Measurements from ENCODE around the gene RFX5. TPM values are rescaled to one million over a fixed set of nuclear protein-coding genes. Genes with fewer than 3 reads are reported as not detected.

RFX5 gene
- polyA plus RNA-seq, 3 donors = 5.7 to 20.2 (median 16.9) TPM

- H3K27ac ChIP-seq (ENCODE audit: low read depth, low read length) = peak overlapping the region; percentile 74
Observed at GRCh38 chr1:151327903-151328674, 19.0 kb downstream of the RFX5 start.

DNA sequence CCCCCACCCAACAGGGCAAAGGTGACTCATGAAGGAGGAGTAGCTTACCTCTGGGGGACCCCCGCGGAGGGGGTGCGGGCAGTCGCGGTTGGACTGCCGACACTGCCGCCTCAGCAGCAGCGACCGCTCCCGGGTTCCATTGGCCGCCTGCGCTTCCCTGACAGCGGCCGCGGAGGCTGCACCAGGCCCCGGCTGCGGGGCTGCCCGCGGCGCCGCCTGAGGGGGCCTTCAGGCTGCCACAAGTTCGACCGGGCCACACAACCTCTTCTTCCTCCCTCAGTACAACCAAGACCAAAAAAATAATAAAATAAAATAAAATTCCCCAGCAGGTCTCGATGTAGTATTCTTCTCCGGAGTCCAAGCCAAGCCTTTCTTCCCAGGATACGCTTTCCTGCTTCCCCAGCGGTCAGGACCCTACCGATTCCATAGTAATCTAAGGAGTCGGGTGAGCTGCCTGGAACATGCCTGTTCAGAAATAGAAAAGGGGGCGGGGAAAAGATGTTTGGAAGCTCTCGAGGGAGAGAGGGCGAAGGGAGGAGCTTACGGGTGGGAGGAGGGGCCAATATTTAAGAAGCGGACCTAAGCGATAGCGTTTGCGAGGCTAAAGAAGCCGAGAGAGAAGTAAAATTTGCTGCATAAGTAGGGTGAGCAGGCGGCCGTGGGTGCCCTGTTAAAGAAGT lies 19.7 kb downstream of the RFX5 start, which contains the start of gene PI4KB:
TSS of gene PI4KB (minus strand) at position 194 of the 680 bp plus-strand sequence. CDS start 10,935 bp downstream, outside the sequence.
- H3K27ac ChIP-seq (ENCODE audit: low read depth, low read length) = peak within 1 kb of the TSS; percentile 89
- WGBS, 3 donors = 0 to 1% (median 0%) methylated on average over 33 to 40 of the region's 40 CpGs

More at GRCh38 chr1:151327903-151328674, 19.0 kb downstream of the RFX5 start:
- 16 to 26% (median 24%) methylated on average over 34 of the region's 34 CpGs for WGBS, 3 donors

DNA sequence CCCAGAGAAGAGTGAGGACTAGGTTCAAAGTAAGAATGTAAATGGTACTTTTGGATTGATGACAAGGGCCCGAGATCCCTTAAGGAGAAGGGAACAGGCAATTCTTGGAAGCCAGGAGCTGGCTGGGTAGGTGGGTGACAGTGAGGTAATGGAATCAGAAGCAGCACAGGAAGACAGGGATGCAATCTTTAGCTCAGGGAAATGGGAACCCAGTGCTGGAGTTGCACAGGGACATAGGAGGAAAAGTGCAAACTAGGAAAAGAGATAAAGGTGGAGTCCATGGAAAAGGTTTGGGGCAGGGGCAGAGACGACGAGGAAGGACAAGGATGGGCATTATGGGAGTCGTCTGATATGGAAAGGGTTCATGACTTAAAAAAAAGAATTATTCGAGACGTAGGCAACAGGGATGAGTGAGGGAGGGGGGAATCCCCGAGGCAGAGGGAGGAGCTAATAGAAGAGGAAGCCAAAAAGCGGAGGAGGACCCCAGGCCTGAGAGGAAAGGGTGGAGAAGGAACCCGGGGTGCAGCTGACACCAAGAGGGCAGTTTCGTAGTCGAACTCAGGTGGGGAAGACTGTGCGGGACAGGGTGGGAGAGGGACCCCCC lies 20.3 kb downstream of the RFX5 start:
- H3K27ac ChIP-seq (ENCODE audit: low read depth, low read length) = peak overlapping the region; percentile 89
- 1 to 2% (median 2%) methylated on average over 12 of the region's 12 CpGs for whole genome bisulfite sequencing, 3 donors

GRCh38 chr1:151325646-151326429 lies 21.2 kb downstream of the RFX5 start:
- no peak overlapping the region for H3K27ac ChIP-seq (ENCODE audit: low read depth, low read length)
- 21 to 40% (median 37%) methylated on average over 5 of the region's 5 CpGs for WGBS, 3 donors

- WGBS, 3 donors = 72 to 90% (median 79%) methylated on average over 7 of the region's 7 CpGs
- no peak overlapping the region for H3K27ac ChIP-seq (ENCODE audit: low read depth, low read length)
Observed at GRCh38 chr1:151325231-151325630, 21.8 kb downstream of the RFX5 start.

GRCh38 chr1:151324390-151324930 lies 22.6 kb downstream of the RFX5 start:
- WGBS, 3 donors = 82 to 91% (median 82%) methylated on average over 4 of the region's 4 CpGs
- no peak overlapping the region for H3K27ac ChIP-seq (ENCODE audit: low read depth, low read length)

DNA sequence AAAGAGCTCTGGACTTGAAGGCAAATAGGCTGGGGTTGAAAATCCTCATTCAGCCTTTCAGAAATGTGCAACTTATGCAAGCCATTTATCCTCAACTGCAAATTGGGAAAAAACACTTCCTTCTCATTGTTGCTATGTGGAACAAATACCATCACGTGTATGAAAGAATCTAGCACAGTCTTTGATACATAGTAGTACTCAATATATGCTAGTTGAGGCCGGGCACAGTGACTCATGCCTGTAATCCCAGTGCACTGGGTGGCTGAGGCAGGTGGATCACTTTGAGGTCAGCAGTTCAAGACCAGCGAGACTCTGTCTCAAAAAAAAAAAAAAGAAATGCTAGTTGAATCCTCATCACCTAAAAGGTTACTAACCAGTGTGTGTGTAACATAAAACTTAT lies 28.1 kb downstream of the RFX5 start:
- no peak overlapping the region for H3K27ac ChIP-seq (ENCODE audit: low read depth, low read length)
- 68 to 79% (median 75%) methylated on average over 3 of the region's 3 CpGs for WGBS, 3 donors

- 79 to 88% (median 82%) methylated on average over 17 of the region's 17 CpGs for WGBS, 3 donors
- no peak overlapping the region for H3K27ac ChIP-seq (ENCODE audit: low read depth, low read length)
Observed at GRCh38 chr1:151315565-151316235, 31.4 kb downstream of the RFX5 start.

- WGBS, 3 donors = 41 to 57% (median 56%) methylated on average over 3 of the region's 3 CpGs
- no peak overlapping the region for H3K27ac ChIP-seq (ENCODE audit: low read depth, low read length)
Observed at GRCh38 chr1:151314137-151314875, 32.7 kb downstream of the RFX5 start.

- WGBS, 3 donors = 27 to 62% (median 39%) methylated on average over 2 of the region's 2 CpGs
- H3K27ac ChIP-seq (ENCODE audit: low read depth, low read length) = no peak overlapping the region
Observed at GRCh38 chr1:151313501-151313900, 33.6 kb downstream of the RFX5 start.

DNA sequence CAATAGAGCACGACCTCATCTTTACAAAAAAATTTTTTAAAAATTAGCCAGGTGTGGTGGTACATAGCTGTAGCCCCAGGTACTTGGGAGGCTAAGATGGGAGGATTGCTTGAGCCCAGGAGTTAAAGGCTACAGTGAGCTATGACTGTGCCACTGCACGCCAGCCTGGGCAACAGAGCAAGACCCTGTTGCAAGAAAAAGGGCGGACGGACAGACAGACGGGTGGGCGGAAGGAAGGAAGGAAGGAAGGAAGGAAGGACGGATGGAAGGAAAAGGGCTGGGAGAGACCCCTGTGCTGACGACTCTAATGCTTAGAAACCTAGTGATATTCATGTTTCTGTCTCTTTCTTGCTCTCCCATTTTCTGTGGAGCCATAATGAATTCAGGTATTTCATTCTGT lies 34.2 kb downstream of the RFX5 start:
- WGBS, 3 donors = 70 to 88% (median 75%) methylated on average over 8 of the region's 8 CpGs

GRCh38 chr1:151312411-151312810 lies 34.6 kb downstream of the RFX5 start:
- 81 to 85% (median 81%) methylated on average over 4 of the region's 4 CpGs for WGBS, 3 donors
- H3K27ac ChIP-seq (ENCODE audit: low read depth, low read length) = no peak overlapping the region

More for the DNA sequence above, 34.2 kb downstream of the RFX5 start:
- H3K27ac ChIP-seq (ENCODE audit: low read depth, low read length) = no peak overlapping the region

DNA sequence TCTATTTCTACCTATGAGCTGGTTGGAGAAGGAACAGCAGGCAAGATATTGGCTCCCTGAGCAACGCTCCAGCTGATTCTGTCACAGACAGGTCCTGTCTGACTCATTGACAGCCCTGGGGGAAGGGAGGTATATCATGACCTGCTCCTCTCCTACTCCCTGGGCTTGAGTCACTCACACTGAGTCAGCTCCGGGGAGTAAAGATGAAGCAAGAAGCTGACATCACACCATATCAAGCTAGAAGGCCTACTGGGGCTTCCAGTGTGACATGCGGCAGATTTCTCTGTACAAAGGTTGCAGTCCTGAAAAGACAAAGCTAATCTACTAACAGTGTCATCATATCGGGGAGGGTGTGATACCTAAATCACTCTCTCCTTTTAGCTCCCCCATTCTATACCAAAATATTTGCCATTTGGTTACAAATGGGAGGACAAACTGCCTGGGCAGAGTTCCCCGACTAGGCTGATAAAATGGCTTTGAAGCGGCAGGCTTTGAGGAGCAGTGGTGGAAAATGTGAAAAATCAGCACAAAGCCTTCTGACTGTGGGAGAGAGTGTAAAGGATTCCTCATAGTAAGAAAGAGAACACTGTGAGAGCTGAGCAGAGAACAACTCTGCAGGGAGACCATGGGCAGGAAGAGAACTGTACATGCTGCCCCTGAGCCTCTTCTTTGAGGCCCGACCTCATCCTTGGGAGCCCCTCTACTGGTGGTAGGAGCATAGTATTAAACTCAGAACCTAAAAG lies 35.3 kb downstream of the RFX5 start:
- 48 to 66% (median 51%) methylated on average over 7 of the region's 7 CpGs for WGBS, 3 donors

GRCh38 chr1:151311011-151311410 lies 36.0 kb downstream of the RFX5 start:
- H3K27ac ChIP-seq (ENCODE audit: low read depth, low read length) = no peak overlapping the region
- WGBS, 3 donors = 58 to 71% (median 59%) methylated on average over 4 of the region's 4 CpGs

More for the DNA sequence above, 35.3 kb downstream of the RFX5 start:
- H3K27ac ChIP-seq (ENCODE audit: low read depth, low read length) = no peak overlapping the region

DNA sequence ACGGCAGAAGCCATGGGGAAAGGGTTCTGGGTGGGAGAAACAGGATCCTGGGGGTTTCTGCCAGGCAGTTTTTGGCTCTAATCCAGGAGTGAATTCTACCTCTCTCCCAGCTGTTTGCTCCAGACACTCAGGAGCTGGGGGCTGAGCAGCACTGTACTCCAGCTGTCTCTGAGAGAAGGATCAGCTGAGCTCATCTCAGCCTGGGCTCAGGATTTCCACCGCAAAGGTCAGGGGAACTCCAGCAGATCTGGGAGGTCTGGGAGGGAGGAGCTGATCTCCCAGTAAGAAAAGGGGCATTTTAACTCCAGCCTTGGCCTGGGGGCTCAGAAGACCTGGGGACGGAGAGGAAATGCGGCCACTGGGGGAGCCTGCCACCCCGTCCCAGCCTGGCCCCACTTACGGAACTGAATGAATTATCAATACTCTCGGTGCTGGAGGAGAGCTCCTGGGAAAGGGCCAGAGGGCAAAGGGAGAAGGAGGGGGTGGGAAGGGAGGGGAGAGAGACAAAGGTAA lies 37.2 kb downstream of the RFX5 start:
- H3K27ac ChIP-seq (ENCODE audit: low read depth, low read length) = no peak overlapping the region

DNA sequence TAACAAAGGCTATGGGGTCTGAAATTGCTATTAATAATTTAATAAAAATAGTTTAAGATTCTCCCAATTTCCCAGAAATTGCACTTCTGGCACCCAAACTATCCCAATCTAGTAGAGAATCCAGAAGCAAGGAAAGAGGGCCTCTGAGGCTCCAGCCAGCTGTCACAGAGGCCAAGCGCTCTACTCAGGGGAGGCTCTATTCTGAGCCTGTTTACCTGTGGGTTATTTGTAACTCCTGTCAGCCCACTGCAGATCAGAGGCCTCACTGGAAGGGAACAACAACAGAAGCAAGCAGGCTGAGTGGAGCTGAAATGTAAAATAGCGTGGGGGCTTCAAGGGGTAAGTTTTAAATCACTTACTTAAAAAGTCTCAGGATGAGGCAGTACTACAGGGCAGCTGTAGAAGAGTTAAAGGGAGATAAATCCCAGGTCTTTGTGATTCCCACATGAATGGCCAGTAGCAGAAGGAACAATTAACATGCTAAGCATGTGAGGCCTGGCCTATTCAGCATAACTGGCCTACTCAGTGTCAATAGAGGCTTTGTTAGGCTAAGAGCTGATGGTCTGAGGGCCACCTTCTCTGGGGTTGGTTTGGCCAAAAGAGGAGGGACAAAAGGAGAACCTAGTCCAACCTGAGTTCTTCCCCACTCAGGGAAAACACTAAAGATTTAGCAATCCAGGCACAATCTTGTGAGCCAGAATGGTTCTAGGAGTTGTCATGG lies 52.1 kb downstream of the RFX5 start:
- no peak overlapping the region for H3K27ac ChIP-seq (ENCODE audit: low read depth, low read length)
- WGBS, 3 donors = 86 to 93% (median 91%) methylated on average over 2 of the region's 2 CpGs

More for the DNA sequence above, 37.2 kb downstream of the RFX5 start:
- WGBS, 3 donors = 43 to 58% (median 54%) methylated on average over 7 of the region's 7 CpGs

Measured in adipose tissue (tissue), 3 donors.